Omental fat pad (tissue), 4 donors: Measurements from ENCODE around the gene EEPD1. TPM values are rescaled to one million over a fixed set of nuclear protein-coding genes. Genes with fewer than 3 reads are reported as not detected.

Experiments used
- ATAC-seq: fragments of 150-250 bp; one replicate; pipeline ENCODE4 v1.9.1; 2016; ENCODE audit warnings: mild to moderate bottlenecking, moderate library complexity; ENCODE audit not compliant: low FRiP score
- DNase-seq: peaks from one replicate; pipeline ENCODE4 v3.0.0-alpha.2; 2019; ENCODE audit warnings: low spot score
- CTCF ChIP-seq, 3 donors: fragments of 450-650 bp; IDR thresholded peaks; one replicate each; pipeline ENCODE4 v1.5.1; 2016 to 2017; ENCODE audit warnings: antibody characterized with exemption in 3 of 3, mild to moderate bottlenecking in 3 of 3, moderate library complexity in 2 of 3
- total RNA-seq, 4 donors: library from RNA; depleted of rRNA; stranded (reverse); fragments of >200 nt; gene quantifications; one replicate each; pipeline ENCODE4 v1.1.0, GENCODE V29; 2016

Gene EEPD1
- total RNA-seq, 4 donors from 2014 or later, result 6.5 to 23.0 (median 20.1) TPM

GRCh38 chr7:36149694-36150452, 3.2 kb upstream of the EEPD1 start:
- ATAC-seq (no peak), DNase-seq (no peak)
- no peak for TF ChIP-seq CTCF (IDR thresholded peaks at IDR 0.05)

- no peak for TF ChIP-seq CTCF (IDR thresholded peaks at IDR 0.05)
- no peak for ATAC-seq
- DNase-seq, result no peak
Measured at GRCh38 chr7:36151921-36152755, 916 bp upstream of the EEPD1 start.

- no peak for TF ChIP-seq CTCF (IDR thresholded peaks at IDR 0.05)
- DNase-seq (no peak), ATAC-seq (no peak)
Measured at GRCh38 chr7:36153571-36154097, 580 bp downstream of the EEPD1 start.

GRCh38 chr7:36154255-36155212, 1.5 kb downstream of the EEPD1 start:
- DNase-seq (no peak), ATAC-seq (no peak)
- TF ChIP-seq CTCF (IDR thresholded peaks at IDR 0.05), result no peak

- no peak for TF ChIP-seq CTCF (IDR thresholded peaks at IDR 0.05)
- ATAC-seq (no peak), DNase-seq (no peak)
Measured at GRCh38 chr7:36155811-36156361, 2.8 kb downstream of the EEPD1 start.
